Measurements from ENCODE around the gene FBXO24. TPM values are rescaled to one million over a fixed set of nuclear protein-coding genes. Genes with fewer than 3 reads are reported as not detected.

Gene FBXO24
- polyA plus RNA-seq, 1 donor (not counting 4 experiments of a cell fraction or from before 2014, with no cell fraction given): 0.22 TPM

DNA sequence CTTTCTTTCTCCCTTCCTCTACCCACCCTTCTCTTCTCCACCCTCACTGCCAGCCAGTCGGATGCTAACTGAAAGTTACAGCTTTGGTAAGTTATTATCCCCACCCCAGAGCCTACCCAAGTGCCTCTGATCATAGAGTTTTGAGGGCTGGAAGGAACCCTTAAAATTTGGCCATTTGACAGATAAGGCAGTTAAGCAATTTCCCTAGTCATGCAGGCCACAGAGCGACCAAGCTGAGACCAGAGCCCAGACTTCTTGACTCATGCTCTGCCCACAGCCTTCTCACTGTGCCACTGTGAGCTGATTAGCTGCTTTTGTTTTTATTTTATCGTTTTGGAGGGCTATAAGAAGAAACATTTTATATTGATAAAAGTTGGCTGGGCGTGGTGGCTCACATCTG, 29.6 kb upstream of the FBXO24 start:
- Histone ChIP-seq H2AFZ (ENCODE audit: control insufficient read depth, low read length) (no peak overlapping the region), H3K9me3 (ENCODE audit: control insufficient read depth, low read depth, low read length) (no peaks in the 10 kb centered on the region), H3K4me1 (ENCODE audit: control insufficient read depth, extremely low read depth, insufficient read depth, low read length) (no peaks in the 10 kb centered on the region), H3K27ac (ENCODE audit: control insufficient read depth, insufficient read depth, low read length) (no peak overlapping the region), H3K9ac (ENCODE audit: control insufficient read depth, extremely low read depth, insufficient read depth, low read length) (no peak overlapping the region), H3K9me1 (ENCODE audit: control insufficient read depth, extremely low read depth, insufficient read depth, low read length) (no peaks in the 10 kb centered on the region), H3K36me3 (ENCODE audit: control insufficient read depth in 2 of 2, extremely low read depth in 1 of 2, insufficient read depth in 2 of 2, low read length in 2 of 2) (peaks cover 0 to 7% of the 10 kb centered on the region in 2 experiments), H3K4me2 (ENCODE audit: control insufficient read depth, extremely low read depth, insufficient read depth, low read depth, low read length) (no peak overlapping the region), H3K27me3 (ENCODE audit: control insufficient read depth, extremely low read depth, insufficient read depth, low read length) (no peaks in the 10 kb centered on the region), H3K79me2 (ENCODE audit: control insufficient read depth, insufficient read depth, low read length) (no peaks in the 10 kb centered on the region), H3K4me3 (ENCODE audit: control insufficient read depth in 2 of 3, extremely low read depth in 1 of 3, insufficient read depth in 2 of 3, low read depth in 1 of 3, low read length in 3 of 3) (no peak overlapping the region), H4K20me1 (ENCODE audit: control insufficient read depth, extremely low read depth, insufficient read depth, low read length) (no peaks in the 10 kb centered on the region)
- FAIRE-seq (no peak), DNase-seq (ENCODE audit: low read depth, low spot score) (no peak)
- dilution Hi-C loops (cut with MboI; ENCODE audit: extremely low pct_ligation_motif_present, low sequenced_read_pairs): no loop called here
- TF ChIP-seq, protein P1, sequence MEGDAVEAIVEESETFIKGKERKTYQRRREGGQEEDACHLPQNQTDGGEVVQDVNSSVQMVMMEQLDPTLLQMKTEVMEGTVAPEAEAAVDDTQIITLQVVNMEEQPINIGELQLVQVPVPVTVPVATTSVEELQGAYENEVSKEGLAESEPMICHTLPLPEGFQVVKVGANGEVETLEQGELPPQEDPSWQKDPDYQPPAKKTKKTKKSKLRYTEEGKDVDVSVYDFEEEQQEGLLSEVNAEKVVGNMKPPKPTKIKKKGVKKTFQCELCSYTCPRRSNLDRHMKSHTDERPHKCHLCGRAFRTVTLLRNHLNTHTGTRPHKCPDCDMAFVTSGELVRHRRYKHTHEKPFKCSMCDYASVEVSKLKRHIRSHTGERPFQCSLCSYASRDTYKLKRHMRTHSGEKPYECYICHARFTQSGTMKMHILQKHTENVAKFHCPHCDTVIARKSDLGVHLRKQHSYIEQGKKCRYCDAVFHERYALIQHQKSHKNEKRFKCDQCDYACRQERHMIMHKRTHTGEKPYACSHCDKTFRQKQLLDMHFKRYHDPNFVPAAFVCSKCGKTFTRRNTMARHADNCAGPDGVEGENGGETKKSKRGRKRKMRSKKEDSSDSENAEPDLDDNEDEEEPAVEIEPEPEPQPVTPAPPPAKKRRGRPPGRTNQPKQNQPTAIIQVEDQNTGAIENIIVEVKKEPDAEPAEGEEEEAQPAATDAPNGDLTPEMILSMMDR (optimal IDR thresholded peaks at IDR 0.05 in 1 of 3, IDR thresholded peaks at IDR 0.05 in 1 of 3, conservative IDR thresholded peaks at IDR 0.05 in 1 of 3; ENCODE audit: extremely low read depth in 1 of 3, insufficient read depth in 2 of 3, low read length in 3 of 3): no peak
- no peak for TF ChIP-seq EZH2 (IDR thresholded peaks at IDR 0.05; ENCODE audit: low read length)

DNA sequence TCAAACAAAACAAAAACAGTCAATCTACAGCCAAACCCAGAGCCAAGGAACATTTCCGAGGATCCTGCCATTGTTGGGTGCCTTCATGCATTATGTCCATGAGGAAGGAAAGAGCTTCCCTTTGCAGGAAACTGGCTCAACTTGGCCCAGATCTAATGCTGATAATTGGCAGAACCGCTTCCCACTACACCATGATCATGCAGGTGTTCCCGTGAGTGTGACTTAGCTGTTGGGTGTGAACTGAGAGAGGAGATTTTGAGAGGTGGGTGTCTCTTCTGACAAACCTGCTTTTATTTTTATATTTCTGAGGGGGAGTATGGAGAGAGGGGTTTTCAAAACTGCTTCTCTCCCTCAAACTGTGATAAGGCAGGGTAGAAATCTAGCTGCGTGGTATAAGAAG, 27.0 kb upstream of the FBXO24 start:
- peaks cover 0 to 3% of the 10 kb centered on the region in 2 experiments for H3K36me3 ChIP-seq (ENCODE audit: control insufficient read depth in 2 of 2, extremely low read depth in 1 of 2, insufficient read depth in 2 of 2, low read length in 2 of 2)
- H3K9me3 ChIP-seq (ENCODE audit: control insufficient read depth, low read depth, low read length): no peaks in the 10 kb centered on the region
- H4K20me1 ChIP-seq (ENCODE audit: control insufficient read depth, extremely low read depth, insufficient read depth, low read length): no peaks in the 10 kb centered on the region
- H3K4me1 ChIP-seq (ENCODE audit: control insufficient read depth, extremely low read depth, insufficient read depth, low read length): no peaks in the 10 kb centered on the region
- no peak overlapping the region for H3K4me3 ChIP-seq (ENCODE audit: control insufficient read depth in 2 of 3, extremely low read depth in 1 of 3, insufficient read depth in 2 of 3, low read depth in 1 of 3, low read length in 3 of 3)
- no peak for DNase-seq (ENCODE audit: low read depth, low spot score)
- H2AFZ ChIP-seq (ENCODE audit: control insufficient read depth, low read length): no peak overlapping the region
- no peak for FAIRE-seq
- no peak overlapping the region for H3K4me2 ChIP-seq (ENCODE audit: control insufficient read depth, extremely low read depth, insufficient read depth, low read depth, low read length)
- H3K27me3 ChIP-seq (ENCODE audit: control insufficient read depth, extremely low read depth, insufficient read depth, low read length): no peaks in the 10 kb centered on the region
- H3K79me2 ChIP-seq (ENCODE audit: control insufficient read depth, insufficient read depth, low read length): no peaks in the 10 kb centered on the region
- H3K9me1 ChIP-seq (ENCODE audit: control insufficient read depth, extremely low read depth, insufficient read depth, low read length): no peaks in the 10 kb centered on the region
- H3K9ac ChIP-seq (ENCODE audit: control insufficient read depth, extremely low read depth, insufficient read depth, low read length): no peak overlapping the region
- no peak for TF ChIP-seq EZH2 (IDR thresholded peaks at IDR 0.05; ENCODE audit: low read length)
- TF ChIP-seq, protein P1 (optimal IDR thresholded peaks at IDR 0.05 in 1 of 3, IDR thresholded peaks at IDR 0.05 in 1 of 3, conservative IDR thresholded peaks at IDR 0.05 in 1 of 3; ENCODE audit: extremely low read depth in 1 of 3, insufficient read depth in 2 of 3, low read length in 3 of 3): no peak
- dilution Hi-C loops (cut with MboI; ENCODE audit: extremely low pct_ligation_motif_present, low sequenced_read_pairs): no loop called here
- H3K27ac ChIP-seq (ENCODE audit: control insufficient read depth, insufficient read depth, low read length): no peak overlapping the region
